Stimulated activated CD4-positive, alpha-beta T cell treated with anti-CD3 and anti-CD28 coated beads, Interleukin-15, amount 100 ng/mL, for 48 hours (primary cell): ENCODE results near the gene CHCHD3.

Experiments
- DNase-seq, 2 donors: peaks; one replicate each; pipeline ENCODE4 v3.0.0-alpha.2; 2020; ENCODE audit warnings: low read depth in 2 of 2

Gene CHCHD3

GRCh38 chr7:132742189-132742612, 339.7 kb downstream of the CHCHD3 start:
- no peak for DNase-seq

- DNase-seq: no peak
Measured at GRCh38 chr7:132740176-132740575, 341.7 kb downstream of the CHCHD3 start.

GRCh38 chr7:132739271-132739955, 342.5 kb downstream of the CHCHD3 start:
- no peak for DNase-seq

DNA sequence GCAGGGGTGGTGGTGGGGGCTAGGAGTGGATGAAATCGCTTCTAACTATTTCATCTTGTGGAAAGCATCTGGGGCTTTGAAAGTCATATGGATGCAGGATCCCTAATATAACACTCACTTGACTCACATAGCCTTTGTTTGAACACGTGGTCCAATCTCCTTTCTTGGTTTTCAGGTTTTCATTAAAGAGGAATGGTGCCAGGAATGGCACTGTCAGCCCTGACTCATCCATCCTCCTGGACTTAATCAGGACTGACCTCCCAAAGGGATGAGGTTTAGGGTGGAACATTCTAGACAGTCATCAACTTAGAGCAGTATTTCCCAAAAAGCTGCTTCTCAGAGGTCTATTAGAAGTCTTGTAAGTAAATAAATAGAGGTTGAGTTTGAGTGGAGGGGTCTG, 343.6 kb downstream of the CHCHD3 start:
- DNase-seq: no peak

- no peak for DNase-seq
Measured at GRCh38 chr7:132735476-132735875, 346.4 kb downstream of the CHCHD3 start.
